COLO829 (cell line): ENCODE results near the gene NAV1.
A peak's percentile ranks its signal among the peaks of the same experiment; 100 is the strongest.

ENCODE experiments used
- DNase-seq: peaks from one replicate; pipeline ENCODE4 v3.0.0; 2012; ENCODE audit warnings: low spot score

NAV1 gene

DNA sequence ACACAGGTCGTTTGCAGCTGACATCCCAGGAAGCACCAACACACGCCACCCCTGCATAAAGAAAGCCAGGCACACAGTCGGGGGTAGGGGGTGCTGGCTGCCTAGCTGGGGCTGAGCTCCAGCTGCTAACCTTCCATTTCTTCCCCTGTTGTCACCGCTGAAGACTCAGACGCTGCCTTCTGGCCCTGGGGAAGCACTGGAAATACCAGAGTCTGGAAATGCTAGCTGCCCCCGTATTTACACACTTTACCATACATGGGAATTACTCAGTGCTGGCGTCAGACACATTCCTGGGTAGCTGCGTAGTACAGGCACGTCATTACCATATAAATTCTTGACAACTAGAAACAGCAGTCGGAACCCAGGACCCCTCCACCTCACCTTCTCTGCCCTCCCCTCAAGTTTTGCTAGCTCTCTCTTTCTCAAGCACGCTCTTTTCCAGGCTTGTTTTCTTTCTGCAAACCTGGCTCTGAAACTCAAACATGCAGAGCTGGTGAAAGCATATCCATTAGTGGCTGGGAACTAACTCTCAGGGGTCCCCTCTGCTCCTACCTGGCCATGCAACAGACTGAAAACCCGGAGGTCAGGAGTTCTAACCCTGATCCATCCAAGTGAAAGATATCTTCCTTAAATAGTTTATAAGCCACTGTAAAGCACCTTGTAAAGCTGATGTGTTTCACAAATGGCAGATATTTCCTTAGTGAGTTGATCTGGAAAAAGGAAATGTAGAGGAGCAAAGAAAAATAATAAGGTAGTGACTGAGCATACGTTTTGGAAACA is 35.3 kb upstream of the NAV1 start:
- DNase-seq: peak; percentile 72

DNA sequence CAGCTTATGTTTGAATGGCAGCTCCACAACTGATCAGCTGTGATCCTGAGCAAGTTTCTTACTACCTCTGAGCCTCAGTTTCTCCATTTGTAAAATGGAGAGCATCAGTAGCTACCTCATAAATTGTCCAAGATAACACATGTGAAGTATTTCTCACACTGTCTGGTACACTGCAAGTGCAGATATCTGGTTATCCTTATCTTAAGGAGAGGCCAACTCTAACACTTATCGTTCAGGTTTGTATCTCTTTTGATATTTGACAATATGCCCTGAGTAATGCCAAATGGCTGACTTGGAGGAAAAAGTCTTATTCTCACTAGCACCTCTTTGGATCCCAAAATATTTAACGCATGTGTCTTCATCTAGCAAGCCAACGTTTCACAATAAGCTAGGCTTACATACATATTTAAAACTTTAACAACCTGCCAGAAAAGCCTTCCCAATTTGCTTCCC is 34.7 kb upstream of the NAV1 start:
- no peak for DNase-seq

DNA sequence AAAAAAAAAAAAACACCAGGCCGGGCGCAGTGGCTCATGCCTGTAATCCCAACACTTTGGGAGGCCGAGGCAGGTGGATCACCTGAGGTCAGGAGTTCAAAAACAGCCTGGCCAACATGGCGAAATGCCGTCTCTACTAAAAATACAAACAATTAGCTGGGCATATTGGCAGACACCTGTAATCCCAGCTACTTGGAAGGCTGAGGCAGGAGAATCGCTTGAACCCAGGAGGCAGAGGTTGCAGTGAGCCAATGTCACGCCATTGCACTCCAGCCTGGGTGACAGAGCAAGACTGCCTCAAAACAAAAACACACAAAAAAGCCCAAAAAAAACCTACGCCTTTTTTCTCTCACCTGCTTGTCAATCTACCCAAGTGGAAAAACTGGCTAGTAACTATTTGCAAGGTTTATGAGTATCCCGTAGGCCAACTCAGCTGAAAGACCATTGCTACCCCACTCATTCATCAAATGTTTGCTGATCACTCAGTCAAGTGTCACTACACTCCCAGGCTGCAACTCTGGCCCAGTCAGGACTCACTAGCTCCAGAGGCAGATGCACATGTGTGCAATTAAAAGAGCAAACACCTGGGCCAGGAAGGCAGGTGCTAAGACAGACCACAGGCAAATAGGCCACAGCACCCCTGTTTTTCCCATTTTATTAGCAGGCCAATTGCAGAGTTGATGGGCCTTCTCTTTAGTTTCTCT is 34.0 kb upstream of the NAV1 start:
- no peak for DNase-seq

DNA sequence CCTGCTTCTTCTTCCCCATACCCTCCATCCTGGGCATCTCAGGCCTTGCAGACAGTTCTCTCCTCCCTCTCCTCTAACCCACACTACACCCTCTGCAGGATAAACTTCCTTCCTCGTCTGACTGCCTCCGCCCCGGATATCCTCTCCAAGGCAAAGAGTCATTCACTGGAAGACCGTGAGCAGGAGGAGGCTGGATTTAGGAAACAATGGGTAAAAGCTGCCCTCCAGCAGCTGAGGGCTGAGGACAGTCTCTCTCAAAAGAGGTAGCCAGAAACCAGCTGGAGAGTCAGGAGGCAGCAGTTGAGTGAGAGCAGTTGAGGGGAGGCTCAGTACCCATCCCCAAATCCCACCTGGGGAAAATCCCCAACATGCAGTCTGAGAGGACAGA is 33.4 kb upstream of the NAV1 start:
- peak; percentile 86 for DNase-seq

DNA sequence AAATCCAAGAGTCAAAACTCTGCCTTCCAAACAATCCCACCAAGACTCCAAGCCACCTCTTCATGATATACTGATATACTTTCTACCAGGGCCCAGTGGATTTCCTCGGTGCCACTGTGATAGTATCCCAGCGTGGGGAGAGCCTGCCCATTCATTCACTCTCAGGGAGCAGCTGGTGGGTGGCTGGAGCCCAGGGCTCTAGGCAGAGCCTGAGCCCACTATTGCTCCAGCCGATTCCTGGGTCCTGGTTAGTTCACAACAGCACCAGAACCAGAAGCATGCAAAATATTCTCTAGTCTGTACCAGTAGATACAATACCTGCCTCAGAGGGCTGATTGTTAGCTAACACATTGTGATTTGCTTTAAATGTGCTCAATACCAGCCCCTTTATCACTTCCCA is 32.8 kb upstream of the NAV1 start:
- DNase-seq: no peak

DNA sequence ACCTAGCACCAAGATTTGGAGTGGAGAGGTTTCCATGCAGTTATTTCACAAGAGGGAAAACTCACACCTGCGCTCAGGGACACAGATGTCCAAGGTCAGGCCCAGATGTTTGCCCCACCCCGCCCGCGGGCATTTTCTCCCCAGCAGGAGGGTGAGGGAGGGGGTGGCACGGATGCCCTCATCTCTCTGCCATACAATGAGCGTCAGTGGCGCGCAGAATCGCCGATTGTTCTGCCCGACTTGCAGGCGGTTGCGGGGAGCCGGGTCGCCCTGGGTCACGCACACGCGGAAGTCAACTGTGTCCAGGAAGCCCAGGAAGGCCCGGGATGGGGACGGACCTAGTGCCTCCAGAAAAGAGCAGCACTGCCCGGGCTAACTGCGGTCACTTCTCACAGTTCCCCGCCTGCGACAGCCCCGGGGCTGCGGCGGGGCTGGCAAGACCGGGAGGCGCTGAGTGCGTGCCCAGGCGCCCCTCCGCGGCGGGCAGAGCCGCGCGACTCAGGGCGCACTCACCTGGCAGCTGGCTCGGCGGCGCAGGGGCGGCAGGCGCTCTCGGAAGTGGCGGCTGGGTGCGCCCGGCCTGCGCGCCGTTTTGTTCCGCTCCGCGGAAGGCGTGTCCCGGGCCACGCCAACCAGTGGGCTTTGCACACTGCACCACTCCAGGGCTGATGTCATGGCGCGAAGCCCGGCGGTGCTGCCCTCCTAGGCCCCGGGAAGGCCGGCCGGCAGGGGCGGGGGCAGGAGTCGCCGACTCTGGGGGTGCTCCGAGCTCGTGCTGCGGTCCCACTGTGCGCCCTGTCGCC is 32.2 kb upstream of the NAV1 start, which contains the start of gene CSRP1:
Gene CSRP1, minus strand, starts transcription at position 567 of the 803 bp plus-strand sequence. CDS start 10,820 bp downstream, outside the sequence.
- peak; percentile 88 for DNase-seq

DNA sequence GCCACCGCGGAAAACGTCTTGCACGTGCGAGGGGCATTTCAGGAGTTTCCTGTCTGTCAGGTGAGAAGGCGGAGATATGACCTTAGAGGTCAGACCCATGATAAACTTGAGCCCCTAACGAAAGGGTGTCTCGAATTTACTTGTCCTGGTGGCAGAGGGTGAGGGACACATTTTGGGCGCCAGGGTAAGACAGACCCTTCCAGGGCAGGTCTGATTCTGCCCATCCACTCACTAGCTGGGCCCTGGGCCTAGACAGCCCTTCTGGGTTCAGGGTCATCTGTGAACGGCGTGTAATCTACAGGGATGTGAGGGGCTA is 31.6 kb upstream of the NAV1 start:
- no peak for DNase-seq

DNA sequence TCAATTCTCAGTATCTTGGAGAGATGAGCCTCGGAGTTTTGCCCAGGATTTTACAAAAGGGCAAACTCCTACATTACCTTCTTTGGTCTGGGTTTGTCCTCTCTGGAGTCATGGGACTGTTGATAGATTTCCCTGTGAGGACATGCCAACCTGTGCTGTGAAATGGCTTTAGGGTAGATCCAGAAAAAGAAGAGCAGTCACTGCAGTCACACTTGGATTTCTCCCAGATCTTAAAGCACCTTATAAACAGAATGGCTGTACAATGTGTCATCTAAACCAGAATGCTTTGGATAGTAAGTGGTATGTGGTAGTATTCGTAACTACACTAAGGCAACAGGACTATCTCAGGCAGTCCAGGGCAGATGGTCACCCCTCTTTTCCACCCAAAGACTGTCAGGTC is 30.1 kb upstream of the NAV1 start:
- no peak for DNase-seq

DNA sequence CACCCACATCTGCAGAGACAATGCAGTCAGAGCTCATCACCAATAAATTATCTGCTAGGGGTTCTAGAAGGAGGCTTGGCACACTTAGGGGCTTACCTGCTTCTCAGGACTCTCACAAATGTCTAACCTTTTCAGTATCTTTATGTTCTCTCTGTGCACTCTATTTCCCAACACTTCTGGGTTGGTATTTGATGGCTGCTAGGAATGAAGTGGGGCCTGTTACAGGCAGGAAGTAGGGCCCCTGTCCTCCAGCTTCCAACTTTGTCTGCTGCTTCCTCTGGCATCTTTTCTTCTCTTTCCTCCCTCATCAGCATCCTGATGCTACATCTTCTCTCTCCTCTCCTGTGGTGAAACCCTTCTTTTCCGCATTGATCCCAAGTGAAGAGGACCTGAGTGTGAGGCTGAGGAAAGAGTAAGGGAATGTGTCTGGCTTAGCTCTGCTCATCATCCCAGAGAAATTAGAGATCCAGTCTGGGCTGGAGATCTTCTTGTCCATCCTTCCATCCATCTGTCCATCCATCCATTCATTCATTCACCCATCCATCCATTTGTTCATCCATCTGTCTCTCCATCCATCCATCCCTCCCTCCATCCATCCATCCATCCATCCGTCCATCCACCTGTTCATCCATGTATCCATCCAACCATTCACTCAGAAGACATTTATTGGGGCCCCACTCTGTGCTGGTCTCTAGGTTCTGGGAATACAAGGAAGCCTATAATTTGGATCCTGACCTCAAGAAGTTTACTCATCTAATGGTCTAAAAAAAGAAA is 29.1 kb upstream of the NAV1 start:
- no peak for DNase-seq

DNA sequence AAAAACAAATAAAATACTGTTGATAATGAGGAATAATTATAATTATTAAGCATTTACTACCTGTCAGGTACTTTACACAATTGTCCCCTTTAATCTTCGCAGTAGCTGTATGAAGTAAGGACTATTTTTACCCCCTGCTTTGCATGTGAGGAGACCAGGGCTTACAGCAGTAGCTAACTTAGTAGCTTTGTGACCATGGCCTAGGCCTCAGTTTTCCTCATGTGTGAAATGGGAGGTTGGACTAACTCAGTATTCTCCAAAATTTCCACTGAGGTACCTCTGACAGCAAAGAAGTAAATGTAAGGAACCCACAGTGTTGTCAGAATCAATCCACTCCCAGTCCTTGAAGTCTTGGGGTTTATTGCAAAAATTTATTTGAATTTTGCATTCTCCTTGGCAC is 28.2 kb upstream of the NAV1 start:
- DNase-seq: no peak

DNA sequence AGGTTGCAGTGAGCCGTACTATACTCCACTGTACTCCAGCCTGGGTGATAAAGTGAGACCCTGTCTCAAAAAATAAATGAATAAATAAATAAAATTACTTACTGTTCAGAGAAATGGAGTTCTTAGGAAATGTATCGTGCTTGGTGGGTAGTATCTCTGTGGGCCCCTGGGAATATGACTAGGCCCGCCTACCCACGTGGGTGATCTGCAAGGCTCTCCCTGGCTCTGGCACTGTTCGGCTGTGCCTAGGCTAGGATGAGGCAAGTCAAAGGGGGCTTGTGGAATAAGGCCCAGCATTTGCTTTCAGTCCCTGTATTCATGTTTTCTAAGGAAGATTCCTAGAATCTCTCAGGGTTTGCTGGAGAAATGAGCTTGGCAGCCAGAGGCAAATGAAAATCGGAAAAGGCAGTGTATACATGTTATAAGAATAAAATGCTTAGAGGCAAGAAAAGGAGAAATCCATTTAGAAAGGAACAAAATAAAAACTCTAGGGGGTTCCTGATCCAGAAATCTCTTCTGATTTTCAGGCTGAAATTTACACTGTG is 27.5 kb upstream of the NAV1 start:
- no peak for DNase-seq

DNA sequence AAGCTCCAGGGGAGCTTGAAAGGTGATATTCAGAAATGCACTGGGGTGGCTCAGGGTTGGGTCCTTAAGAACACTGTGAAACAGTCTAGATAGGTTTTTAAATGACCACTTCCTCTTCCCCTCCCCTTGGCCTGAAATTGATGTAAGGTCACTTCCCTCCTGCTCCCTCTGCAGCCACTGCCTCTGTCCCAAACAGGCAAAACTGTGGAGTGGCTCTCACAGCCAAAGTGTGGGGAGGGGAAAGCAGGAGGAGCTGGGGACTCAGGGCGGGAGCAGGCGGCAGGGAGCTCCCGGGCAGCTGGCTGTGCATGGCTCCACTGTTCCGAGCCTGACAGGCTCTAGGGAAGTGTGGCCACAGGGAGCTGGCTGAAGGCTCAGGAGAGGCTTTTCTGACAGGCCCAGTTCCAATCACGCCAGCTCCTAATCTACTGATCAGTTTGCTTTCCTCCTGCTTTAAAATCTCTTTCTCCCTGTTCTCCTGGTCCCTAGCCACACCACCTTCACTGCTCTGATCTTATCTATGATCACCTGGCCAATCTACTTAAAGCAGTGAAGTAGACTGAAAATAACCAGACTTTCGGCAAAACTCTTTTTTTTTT is 26.9 kb upstream of the NAV1 start:
- no peak for DNase-seq

DNA sequence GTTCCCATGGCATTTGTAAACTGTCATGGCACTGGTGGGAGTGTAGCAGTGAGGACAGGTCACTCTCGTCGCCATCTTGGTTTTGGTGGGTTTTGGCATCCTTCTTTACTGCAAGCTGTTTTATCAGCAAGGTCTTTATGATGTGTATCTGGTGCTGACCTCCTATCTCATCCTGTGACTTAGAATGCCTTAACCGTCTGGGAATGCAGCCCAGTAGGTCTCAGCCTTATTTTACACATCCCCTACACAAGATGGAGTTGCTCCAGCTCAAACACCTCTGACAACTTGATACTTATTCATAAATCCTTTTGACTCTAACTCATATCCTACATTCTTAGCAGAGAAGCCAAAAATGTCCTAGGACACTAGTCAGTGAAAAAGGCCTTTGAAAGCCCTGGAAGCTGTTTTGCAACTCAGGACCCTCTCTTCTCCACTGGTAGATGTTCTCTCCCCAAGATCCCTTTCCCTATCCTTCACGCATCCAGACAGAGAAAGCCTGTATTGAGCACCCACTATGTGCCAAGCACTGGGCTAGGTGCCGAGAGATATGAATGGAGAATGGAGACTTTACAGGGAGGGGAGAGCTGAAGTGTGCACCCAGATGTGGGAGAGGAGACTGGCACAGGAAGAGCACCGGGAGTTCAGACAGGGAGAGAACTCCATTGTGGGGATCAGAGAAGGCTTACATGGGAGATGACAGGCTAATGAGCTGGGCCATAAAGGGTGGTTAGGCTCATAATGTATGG is 25.3 kb upstream of the NAV1 start:
- no peak for DNase-seq

DNA sequence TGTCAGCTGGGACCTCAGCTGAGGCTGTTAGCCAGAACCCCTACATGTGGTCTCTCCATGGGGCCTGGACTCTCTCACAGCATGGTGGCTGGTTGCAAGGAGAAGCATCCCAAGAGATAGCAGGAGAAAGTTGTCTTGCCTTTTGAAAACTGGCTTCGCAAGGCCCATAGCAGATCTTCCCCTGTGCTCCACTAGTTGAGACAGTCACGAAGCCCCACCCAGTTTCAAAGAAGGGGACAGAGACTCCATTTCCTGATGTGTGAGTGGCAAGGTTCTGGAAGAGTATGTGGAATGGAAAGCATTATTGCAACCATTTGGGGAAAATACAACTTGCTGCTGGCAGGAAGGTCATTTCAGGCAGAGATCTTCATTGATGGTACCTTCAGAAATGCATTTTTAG is 24.5 kb upstream of the NAV1 start:
- DNase-seq: no peak

DNA sequence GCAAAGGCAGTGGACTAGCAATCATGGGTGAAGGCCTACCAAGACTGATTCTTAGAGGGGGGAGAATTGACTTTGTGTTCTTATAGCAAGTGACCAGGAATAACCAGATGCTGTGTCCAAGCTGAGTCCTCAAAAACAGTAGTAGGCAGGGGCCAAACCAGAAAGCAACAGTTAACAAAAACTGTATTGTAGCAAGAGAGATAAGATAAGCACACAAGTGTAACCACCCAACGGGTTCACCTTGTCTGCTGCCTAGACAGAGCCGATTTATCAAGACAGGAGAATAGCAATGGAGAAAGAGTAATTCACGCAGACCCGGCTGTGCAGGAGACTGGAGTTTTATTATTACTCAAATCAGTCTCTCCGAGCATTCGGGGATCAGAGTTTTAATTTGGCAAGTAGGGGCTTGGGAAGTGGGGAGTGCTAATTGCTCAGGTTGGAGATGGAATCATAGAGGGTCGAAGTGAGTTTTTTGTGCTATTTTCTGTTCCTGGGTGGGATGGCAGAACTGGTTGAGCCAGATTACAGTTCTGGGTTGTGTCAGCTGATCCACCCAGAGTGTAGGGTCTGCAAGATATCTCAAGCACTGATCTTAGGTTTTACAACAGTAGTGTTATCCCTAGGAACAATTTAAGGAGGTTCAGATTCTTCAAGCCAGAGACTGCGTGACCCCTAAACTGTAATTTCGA is 23.7 kb upstream of the NAV1 start:
- no peak for DNase-seq

DNA sequence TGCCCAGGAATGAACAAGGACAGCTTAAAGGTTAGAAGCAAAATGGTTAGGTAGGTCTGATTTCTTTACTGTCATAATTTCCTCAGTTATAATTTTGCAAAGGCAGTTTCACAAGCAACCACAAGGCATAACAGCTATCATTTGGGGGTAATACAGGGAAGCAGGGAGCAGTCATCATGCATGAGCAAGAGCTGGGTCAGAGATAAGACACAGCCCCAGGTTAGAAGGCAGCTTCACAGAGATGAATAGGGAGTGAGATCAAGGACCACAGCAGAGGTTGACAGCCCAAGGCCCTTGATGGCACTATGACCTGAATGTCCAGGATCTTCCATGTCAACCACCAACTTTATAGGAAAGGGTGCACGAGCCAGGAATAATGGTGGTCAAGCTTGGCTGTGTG is 23.0 kb upstream of the NAV1 start:
- DNase-seq: no peak

DNA sequence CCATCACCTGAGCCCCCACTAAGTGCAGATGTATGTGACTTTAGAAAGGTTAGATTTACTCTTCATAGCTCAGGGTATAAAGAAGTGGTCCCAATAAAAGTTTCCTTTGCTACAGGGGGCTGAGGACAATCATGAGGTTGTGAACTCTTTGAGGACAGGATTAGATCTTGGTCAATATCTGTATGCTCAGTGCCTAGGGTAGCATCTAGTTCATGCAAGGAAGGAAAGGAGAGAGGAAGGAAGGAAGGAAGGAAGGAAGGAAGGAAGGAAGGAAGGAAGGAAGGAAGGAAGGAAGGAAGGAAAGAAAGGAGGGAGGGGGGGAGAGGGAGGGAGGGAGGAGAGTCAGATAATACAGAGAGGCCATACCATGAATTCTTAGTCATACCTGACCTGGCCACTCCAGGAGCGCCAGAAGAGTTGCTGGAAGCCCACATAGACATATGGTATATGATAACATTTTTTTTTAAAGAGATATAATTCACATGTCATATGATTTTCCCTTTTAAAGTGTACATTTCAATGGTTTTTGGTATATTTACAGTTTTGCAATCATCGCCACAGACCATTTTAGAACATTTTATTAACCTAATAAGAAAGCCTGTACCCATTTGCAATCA is 22.3 kb upstream of the NAV1 start:
- DNase-seq: no peak

DNA sequence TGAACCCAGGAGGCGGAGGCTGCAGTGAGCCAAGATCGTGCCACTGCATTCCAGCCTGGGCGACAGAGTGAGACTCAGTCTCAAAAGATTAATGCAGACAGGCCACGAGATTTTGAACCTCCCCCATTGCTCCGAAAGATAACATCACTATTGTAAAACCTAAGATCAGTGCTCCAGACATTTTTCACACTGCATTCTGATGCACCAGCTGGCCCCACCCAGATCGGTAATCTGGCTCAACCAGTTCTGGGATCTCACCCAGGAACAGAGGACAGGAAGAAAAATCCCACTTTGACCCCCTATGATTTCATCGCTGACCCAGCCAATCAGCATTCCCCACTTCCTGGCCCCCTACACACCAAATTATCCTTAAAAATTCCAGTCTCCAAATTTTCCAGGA is 21.3 kb upstream of the NAV1 start:
- no peak for DNase-seq

DNA sequence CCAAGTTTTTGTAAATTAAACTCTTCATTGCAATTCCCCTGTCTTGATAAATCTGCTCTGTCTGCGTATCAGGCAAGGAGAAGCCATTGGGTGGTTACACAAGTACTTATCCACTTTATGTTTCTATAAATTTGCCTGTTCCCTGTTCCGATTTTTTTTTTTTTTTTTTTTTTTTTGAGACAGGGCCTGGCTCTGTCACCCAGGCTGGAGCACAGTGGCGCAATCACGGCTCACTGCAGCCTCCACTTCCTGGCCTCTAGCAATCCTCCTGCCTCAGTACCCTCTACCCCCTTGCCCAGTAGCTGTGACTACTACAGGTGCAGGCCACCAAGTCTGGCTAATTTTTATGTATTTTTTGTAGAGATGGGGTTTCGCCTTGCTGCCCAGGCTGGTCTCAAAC is 20.9 kb upstream of the NAV1 start:
- no peak for DNase-seq
